GM13977 (cell line): ENCODE results near the gene POLR2J2.
"Not testable (repeated sequence)": the region's sequence is repeated elsewhere in the genome, so short reads cannot be mapped to it uniquely, and the experiment has no call there.

ENCODE experiments used
- DNase-seq: peaks from one replicate; pipeline ENCODE4 v3.0.0; 2012; ENCODE audit warnings: low spot score
- in situ Hi-C: fragments of 300-500 bp; cut with MboI; formaldehyde crosslinking; loops from one replicate; pipeline ENCODE4 v1.12.0; 2022; ENCODE audit warnings: low sequenced_read_pairs, low pct_unique_long_range_greater_than_20kb, mixed read lengths, inconsistent platforms; ENCODE audit not compliant: unreplicated experiment

POLR2J2 gene

DNA sequence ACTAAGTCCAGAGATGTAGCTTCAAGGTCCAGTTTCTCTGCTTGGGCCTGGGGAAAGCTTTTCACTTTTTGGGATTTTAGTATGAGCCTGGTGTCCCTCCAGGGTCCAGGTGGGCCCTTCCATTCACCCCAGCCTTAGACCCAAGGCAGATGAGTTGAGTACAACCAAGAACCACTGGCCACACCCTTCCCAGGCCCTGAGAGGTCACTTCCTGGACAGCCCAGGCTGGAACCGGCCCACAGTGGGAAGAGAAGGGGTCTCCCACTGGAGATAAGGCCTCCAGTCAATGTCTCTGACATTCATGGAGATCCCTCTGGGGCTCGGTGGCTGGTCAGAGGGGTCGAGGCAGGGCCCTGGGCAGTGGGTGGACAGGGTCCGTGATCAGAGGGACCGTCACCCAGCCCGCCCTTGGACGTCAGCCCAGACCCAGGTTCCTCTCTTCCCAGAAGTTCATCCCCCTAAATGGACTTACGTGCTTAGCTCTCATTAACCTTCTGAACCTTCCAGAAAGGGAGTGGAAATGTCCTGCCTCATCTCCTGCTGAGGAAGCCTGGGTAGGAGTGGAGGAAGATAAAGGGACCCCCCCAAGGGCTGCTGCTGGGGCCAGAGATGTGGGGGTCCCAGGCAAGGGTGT lies 44.1 kb downstream of the POLR2J2 start:
- in situ Hi-C loops, DNase-seq: not testable (repeated sequence)

DNA sequence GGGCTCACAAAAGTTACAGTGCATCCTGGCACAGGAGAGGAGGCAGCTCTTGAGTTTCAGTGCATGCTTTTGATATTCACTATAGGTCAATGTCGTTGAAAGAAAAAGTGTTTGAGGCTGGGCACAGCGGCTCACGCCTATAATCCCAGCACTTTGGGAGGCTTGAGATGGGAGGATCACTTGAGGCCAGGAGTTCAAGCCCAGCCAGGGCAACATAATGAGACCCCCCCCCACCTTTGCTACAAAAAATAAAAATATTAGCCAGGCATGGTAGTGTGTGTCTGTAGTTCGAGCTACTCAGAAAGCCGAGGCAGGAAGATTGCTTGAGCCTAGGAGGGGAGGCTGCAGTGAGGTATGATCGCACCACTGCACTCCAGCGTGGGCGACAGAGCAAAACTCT lies 53.3 kb downstream of the POLR2J2 start:
- in situ Hi-C loops = not testable (repeated sequence)

DNA sequence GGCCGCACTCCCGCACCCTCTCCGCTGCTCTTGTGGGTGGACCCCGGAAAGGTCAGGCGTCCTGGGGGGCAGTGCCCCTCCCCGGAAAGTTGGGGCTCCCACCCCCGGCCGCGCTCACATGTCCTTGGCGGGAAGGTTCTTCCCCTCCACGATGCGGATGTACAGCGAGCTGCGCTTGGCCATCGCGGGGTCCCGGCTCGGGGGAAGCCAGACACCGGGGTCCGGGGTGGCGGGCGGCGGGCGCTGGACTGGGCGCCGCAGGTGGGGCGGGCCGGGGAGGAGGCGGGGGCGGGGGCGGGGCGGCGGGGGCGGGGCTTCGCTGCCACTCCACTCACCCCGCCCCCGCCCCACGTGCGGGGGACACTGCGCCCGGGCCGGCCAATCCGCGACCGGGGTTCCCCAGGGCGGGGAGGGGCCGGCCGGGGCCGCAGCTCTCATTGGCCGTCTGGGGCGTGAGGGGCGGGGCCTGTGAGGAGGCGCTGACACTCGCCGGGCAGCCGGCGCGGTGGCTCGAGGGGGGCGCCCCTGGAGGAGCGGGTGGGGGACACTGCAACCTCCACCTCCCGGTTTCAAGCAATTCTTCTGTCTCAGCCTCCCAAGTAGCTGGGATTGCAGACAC lies 54.8 kb downstream of the POLR2J2 start, which contains the start of gene RASA4:
TSS of gene RASA4 (minus strand) at position 250 of the 619 bp plus-strand sequence. CDS start at position 183, 67 bp downstream.
- DNase-seq, in situ Hi-C loops: not testable (repeated sequence)

More for the DNA sequence above, 53.3 kb downstream of the POLR2J2 start:
- DNase-seq = not testable (repeated sequence)
